HL-60 (cell line): Measurements from ENCODE around the gene CRLF3.
"Not testable (repeated sequence)": the region's sequence is repeated elsewhere in the genome, so short reads cannot be mapped to it uniquely, and the experiment has no call there.

Experiments
- DNase-seq, 2 experiments: peaks; one replicate each; pipeline ENCODE4 v3.0.0-alpha.2; 2010 to 2020; ENCODE audit warnings: low read depth in 1 of 2, low spot score in 1 of 2
- H3K27ac ChIP-seq: fragments of 250-450 bp; sonication (Bioruptor Pico); replicated peaks from 2 replicates; pipeline ENCODE4 v1.5.1; 2020; ENCODE audit warnings: mild to moderate bottlenecking, moderate library complexity
- H3K27me3 ChIP-seq: fragments of 250-450 bp; sonication (Bioruptor Pico); 2 replicates; pipeline ENCODE4 v1.5.1; 2021; ENCODE audit warnings: mild to moderate bottlenecking, moderate library complexity; ENCODE audit not compliant: insufficient read depth, poor library complexity, severe bottlenecking
- H3K4me3 ChIP-seq: replicated peaks from 2 replicates; pipeline ENCODE4 v1.5.1; 2011; ENCODE audit warnings: mild to moderate bottlenecking, control low read depth, low read length; ENCODE audit not compliant: insufficient read depth

Gene CRLF3

DNA sequence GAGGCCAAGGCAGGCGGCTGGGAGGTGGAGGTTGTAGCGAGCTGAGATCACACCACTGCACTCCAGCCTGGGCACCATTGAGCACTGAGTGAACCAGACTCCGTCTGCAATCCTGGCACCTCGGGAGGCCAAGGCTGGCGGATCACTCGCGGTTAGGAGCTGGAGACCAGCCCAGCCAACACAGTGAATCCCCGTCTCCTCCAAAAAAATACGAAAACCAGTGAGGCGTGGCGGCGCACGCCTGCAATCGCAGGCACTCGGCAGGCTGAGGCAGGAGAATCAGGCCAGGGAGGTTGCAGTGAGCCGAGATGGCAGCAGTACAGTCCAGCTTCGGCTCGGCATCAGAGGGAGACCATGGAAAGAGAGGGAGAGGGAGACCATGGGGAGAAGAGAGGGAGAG lies 88.1 kb downstream of the CRLF3 start:
- not testable (repeated sequence) for H3K4me3 ChIP-seq, DNase-seq, H3K27ac ChIP-seq, H3K27me3 ChIP-seq

DNA sequence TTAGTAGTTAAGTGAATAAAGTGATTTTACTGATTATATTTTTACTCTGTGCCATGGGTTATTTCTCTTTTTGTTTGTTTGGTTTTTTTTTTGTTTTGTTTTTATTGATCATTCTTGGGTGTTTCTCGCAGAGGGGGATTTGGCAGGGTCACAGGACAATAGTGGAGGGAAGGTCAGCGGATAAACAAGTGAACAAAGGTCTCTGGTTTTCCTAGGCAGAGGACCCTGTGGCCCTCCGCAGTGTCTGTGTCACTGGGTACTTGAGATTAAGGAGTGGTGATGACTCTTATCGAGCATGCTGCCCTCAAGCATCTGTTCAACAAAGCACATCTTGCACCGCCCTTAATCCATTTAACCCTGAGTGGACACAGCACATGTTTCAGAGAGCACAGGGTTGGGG lies 88.8 kb downstream of the CRLF3 start:
- DNase-seq, H3K27me3 ChIP-seq, H3K27ac ChIP-seq, H3K4me3 ChIP-seq: not testable (repeated sequence)

DNA sequence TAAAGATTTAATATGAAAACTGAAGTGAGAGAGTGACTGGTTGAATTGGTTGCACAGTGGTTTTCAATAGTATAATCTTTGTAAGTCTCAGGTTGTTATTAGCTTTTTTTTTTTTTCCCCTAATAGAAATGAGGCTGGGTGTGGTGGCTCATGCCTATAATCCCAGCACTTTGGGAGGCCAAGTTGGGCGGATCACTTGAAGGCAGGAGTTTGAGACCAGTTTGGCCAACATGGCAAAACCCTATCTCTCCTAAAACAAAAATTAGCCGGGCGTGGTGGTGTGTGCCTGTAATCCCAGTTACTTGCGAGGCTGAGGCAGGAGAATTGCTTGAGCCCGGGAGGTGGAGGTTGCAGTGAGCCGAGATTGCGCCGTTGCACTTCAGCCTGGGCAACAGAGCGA lies 89.3 kb downstream of the CRLF3 start:
- not testable (repeated sequence) for H3K4me3 ChIP-seq, H3K27ac ChIP-seq, DNase-seq, H3K27me3 ChIP-seq

DNA sequence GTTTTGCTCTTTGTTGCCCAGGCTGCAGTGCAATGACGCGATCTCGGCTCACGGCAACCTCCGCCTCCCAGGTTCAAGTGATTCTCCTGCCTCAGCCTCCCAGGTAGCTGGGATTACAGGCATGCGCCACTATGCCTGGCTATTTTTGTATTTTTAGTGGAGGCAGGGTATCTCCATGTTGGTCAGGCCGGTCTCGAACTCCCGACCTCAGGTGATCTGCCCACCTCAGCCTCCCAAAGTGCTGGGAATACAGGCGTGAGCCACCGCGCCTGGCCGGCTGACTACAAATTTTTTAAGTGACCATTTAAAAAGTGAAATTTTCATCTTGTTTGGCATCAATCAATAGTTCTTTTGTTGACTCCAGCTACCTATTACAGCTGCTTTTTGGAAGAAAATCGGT lies 90.3 kb downstream of the CRLF3 start:
- not testable (repeated sequence) for DNase-seq, H3K27me3 ChIP-seq
- H3K4me3 ChIP-seq = peak overlapping the region; percentile 50
- H3K27ac ChIP-seq = peak overlapping the region; percentile 34; the same call in 1 of the 2 replicates
